Activated naive CD8-positive, alpha-beta T cell (primary cell): ENCODE results near the gene CCDC40.
"Not testable (repeated sequence)": the region's sequence is repeated elsewhere in the genome, so short reads cannot be mapped to it uniquely, and the experiment has no call there.

ENCODE experiments used
- H3K27ac Mint-ChIP-seq: one replicate; pipeline ENCODE4 v1.8.0; 2021; ENCODE audit warnings: mixed read lengths
- H3K27me3 Mint-ChIP-seq: one replicate; pipeline ENCODE4 v1.8.0; 2021; ENCODE audit warnings: mixed read lengths
- H3K36me3 Mint-ChIP-seq: one replicate; pipeline ENCODE4 v1.8.0; 2021; ENCODE audit warnings: mixed read lengths
- H3K4me1 Mint-ChIP-seq: one replicate; pipeline ENCODE4 v1.8.0; 2021; ENCODE audit warnings: low read depth, mixed read lengths
- H3K4me3 Mint-ChIP-seq: one replicate; pipeline ENCODE4 v1.8.0; 2021; ENCODE audit warnings: mild to moderate bottlenecking, mixed read lengths
- H3K9me3 Mint-ChIP-seq: one replicate; pipeline ENCODE4 v1.8.0; 2021; ENCODE audit warnings: low read depth, mixed read lengths

The CCDC40 gene

GRCh38 chr17:79993390-79994227 is 42.8 kb upstream of the CCDC40 start:
- Mint-ChIP-seq H3K9me3 (no peaks in the 10 kb centered on the region), H3K4me3 (peak overlapping the region; percentile 84), H3K27me3 (no peaks in the 10 kb centered on the region), H3K4me1 (peaks cover 54% of the 10 kb centered on the region), H3K36me3 (no peaks in the 10 kb centered on the region), H3K27ac (peak overlapping the region; percentile 75)

DNA sequence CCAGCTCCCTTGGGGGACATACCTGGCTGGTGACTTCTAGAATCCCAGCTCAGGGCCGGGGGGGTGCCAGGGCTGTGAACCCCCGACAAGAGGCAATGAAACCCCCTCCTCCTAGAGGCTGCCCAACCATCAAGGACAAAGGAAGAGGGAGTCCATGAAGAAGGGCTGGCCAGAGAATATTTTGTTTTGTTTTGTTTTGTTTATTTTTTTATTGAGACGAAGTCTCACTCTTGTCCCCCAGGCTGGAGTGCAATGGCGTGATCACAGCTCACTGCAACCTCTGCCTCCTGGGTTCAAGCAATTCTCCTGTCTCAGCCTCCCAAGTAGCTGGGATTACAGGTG is 42.2 kb upstream of the CCDC40 start:
- not testable (repeated sequence) for H3K27me3 Mint-ChIP-seq, H3K36me3 Mint-ChIP-seq, H3K9me3 Mint-ChIP-seq, H3K4me3 Mint-ChIP-seq
- Mint-ChIP-seq H3K27ac (peak overlapping the region; percentile 70), H3K4me1 (peaks cover 55% of the 10 kb centered on the region)

GRCh38 chr17:79994602-79995001 is 41.8 kb upstream of the CCDC40 start:
- Mint-ChIP-seq H3K4me1 (peaks cover 55% of the 10 kb centered on the region), H3K9me3 (no peaks in the 10 kb centered on the region), H3K27ac (no peak overlapping the region), H3K4me3 (no peak overlapping the region), H3K27me3 (no peaks in the 10 kb centered on the region), H3K36me3 (no peaks in the 10 kb centered on the region)

GRCh38 chr17:79995696-79996095 is 40.7 kb upstream of the CCDC40 start:
- Mint-ChIP-seq H3K27ac (peak overlapping the region; percentile 99), H3K27me3 (no peaks in the 10 kb centered on the region), H3K9me3 (no peaks in the 10 kb centered on the region), H3K4me3 (no peak overlapping the region), H3K4me1 (peaks cover 55% of the 10 kb centered on the region), H3K36me3 (no peaks in the 10 kb centered on the region)

- Mint-ChIP-seq H3K4me1 (peaks cover 51% of the 10 kb centered on the region), H3K27ac (peak overlapping the region; percentile 99)
These were observed 40.2 kb upstream of the CCDC40 start for GRCh38 chr17:79996291-79996690.

DNA sequence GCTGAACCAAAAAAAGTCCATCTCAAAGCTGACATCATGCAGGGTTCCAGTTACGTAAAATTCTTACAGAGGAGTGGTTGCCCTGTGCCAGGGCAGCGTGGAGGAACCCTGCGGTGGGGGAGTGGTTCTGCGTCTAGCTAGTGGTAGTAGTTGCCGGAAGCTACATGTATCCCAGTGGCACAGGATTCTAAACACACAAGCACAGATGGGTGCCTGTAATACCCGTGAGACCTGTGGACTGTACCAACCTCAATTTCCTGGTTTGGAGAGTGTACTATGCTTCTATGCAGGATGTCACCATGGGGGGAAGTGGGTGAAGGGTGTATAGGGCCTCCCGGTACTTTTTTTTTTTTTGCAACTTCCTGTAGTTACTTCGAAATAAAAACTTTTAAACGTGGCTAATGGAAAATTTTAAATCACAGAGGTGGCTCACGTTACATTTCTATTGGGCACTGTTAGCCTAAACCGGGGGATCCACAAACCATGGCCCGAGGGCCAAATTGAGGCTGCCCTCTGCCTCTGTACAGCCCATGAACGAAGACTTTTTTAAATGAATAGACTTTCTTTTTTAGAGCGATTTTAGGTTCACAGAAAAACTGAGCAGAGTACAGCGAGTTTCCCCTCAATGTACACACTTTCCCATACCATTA is 39.3 kb upstream of the CCDC40 start:
- no peaks in the 10 kb centered on the region for H3K27me3 Mint-ChIP-seq
- peaks cover 51% of the 10 kb centered on the region for H3K4me1 Mint-ChIP-seq
- no peaks in the 10 kb centered on the region for H3K36me3 Mint-ChIP-seq
- H3K27ac Mint-ChIP-seq, result peak overlapping the region; percentile 99
- H3K4me3 Mint-ChIP-seq, result peak overlapping the region; percentile 78
- no peaks in the 10 kb centered on the region for H3K9me3 Mint-ChIP-seq

More at GRCh38 chr17:79996291-79996690, 40.2 kb upstream of the CCDC40 start:
- Mint-ChIP-seq H3K9me3 (no peaks in the 10 kb centered on the region), H3K27me3 (no peaks in the 10 kb centered on the region), H3K36me3 (no peaks in the 10 kb centered on the region), H3K4me3 (no peak overlapping the region)

DNA sequence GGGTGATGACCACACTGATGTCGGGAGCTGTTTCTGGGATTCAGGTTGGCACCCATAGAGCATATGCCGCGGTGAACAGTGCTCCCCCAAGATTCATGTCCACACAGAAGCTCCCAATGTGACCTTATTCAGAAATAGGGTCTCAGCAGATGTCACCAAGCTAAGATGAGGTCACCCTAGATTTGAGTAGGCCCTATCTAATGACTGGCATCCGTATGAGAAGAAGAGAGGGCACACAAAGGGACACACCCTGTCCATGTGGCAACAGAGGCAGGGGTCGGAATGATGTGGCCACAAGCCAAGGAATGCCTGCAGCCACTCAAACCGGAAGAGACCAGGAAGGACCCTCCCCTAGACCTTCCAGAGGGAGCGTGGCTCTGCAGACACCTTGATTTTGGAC is 36.3 kb upstream of the CCDC40 start:
- no peaks in the 10 kb centered on the region for H3K36me3 Mint-ChIP-seq
- no peaks in the 10 kb centered on the region for H3K27me3 Mint-ChIP-seq
- no peak overlapping the region for H3K4me3 Mint-ChIP-seq
- peaks cover 30% of the 10 kb centered on the region for H3K4me1 Mint-ChIP-seq
- no peak overlapping the region for H3K27ac Mint-ChIP-seq
- H3K9me3 Mint-ChIP-seq, result no peaks in the 10 kb centered on the region

DNA sequence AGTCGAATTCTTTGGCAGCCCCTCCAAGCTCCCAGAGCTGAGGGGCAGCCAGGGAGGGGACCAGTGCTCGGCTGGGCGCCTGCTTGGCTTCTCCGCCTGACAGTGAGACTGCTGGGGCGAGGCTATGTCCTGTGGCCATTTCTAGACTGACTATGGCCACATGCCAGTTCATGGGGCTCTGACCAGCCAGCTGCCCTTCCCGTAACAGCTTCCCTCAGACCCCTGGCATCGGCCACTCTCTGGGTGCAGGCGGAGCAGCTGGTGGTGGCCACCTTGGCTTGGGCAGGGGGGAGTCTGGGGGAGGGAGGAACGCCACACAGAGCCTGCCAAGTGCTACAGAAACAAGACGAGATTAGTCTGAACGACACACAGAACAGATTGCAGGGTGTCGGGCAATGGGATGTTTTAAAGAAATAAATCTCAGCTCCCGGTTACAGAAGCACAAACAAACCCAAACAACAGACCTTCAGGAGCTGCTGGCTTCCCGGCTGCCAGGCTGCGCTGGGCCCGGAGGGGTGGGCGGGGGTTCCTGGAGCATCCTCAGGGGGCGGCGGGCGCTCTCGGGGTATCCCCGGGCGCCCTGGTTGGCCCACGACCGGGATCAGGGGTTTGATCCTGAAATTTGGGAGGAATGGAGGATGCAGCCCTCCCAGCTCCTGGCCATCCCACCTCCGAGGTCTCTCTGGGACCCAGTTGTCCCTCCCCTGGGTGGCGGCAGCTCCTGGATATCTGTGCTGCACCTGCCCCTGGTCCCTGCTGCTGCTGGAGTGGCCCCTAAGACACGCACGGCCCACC is 35.3 kb upstream of the CCDC40 start:
- Mint-ChIP-seq H3K36me3 (no peaks in the 10 kb centered on the region), H3K27me3 (no peaks in the 10 kb centered on the region), H3K9me3 (no peaks in the 10 kb centered on the region), H3K4me1 (peaks cover 27% of the 10 kb centered on the region), H3K4me3 (no peak overlapping the region), H3K27ac (no peak overlapping the region)

GRCh38 chr17:80002070-80002641 is 34.3 kb upstream of the CCDC40 start:
- H3K4me1 Mint-ChIP-seq, result peaks cover 19% of the 10 kb centered on the region
- no peak overlapping the region for H3K4me3 Mint-ChIP-seq
- H3K27me3 Mint-ChIP-seq, result no peaks in the 10 kb centered on the region
- H3K9me3 Mint-ChIP-seq, result no peaks in the 10 kb centered on the region
- no peaks in the 10 kb centered on the region for H3K36me3 Mint-ChIP-seq
- H3K27ac Mint-ChIP-seq, result no peak overlapping the region

DNA sequence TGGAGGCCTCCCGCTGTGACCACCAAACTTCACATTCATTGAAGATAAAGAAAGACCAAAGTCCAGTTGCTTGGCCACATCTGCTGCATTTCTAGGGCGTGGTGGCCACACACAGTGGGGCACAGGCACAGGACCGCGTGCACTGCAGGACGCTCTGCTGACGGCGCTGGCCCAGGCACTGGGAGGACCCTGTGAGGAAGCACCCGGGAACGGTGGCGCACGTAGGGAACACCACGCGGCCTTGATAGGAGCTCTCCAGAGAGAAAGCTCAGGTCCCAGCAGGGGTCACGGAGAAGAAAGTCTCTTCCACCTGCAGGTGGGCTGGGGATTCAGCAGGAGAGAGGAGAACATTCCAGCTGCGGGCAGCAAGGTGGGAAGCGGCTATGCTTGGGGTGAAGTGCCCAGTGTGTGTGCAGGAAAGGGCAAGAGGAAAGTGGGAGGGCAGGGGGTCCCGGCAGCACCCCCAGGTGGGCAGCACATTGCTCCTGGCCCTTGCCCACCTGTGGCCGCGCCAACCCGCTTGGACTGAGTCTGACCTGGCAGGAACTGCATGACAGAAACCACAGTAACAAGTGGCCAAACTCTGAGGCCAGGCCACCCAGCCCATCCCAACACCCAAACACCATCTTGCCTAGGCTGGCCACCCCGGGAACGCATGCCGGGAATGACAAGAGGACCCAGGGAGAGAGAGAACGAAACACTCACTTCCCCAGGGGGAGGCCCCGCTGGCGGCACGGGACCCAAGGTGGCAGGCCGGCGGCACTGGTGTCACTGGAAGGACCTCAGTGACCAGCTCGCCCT is 33.6 kb upstream of the CCDC40 start:
- Mint-ChIP-seq H3K27me3 (no peaks in the 10 kb centered on the region), H3K4me1 (peaks cover 12% of the 10 kb centered on the region), H3K36me3 (no peaks in the 10 kb centered on the region)

GRCh38 chr17:80003969-80004368 is 32.5 kb upstream of the CCDC40 start:
- no peak overlapping the region for H3K4me3 Mint-ChIP-seq
- H3K4me1 Mint-ChIP-seq, result peaks cover 6% of the 10 kb centered on the region
- no peaks in the 10 kb centered on the region for H3K27me3 Mint-ChIP-seq
- H3K36me3 Mint-ChIP-seq, result no peaks in the 10 kb centered on the region
- H3K9me3 Mint-ChIP-seq, result no peaks in the 10 kb centered on the region
- H3K27ac Mint-ChIP-seq, result no peak overlapping the region

More for the DNA sequence above, 33.6 kb upstream of the CCDC40 start:
- Mint-ChIP-seq H3K9me3 (no peaks in the 10 kb centered on the region), H3K4me3 (no peak overlapping the region), H3K27ac (no peak overlapping the region)

DNA sequence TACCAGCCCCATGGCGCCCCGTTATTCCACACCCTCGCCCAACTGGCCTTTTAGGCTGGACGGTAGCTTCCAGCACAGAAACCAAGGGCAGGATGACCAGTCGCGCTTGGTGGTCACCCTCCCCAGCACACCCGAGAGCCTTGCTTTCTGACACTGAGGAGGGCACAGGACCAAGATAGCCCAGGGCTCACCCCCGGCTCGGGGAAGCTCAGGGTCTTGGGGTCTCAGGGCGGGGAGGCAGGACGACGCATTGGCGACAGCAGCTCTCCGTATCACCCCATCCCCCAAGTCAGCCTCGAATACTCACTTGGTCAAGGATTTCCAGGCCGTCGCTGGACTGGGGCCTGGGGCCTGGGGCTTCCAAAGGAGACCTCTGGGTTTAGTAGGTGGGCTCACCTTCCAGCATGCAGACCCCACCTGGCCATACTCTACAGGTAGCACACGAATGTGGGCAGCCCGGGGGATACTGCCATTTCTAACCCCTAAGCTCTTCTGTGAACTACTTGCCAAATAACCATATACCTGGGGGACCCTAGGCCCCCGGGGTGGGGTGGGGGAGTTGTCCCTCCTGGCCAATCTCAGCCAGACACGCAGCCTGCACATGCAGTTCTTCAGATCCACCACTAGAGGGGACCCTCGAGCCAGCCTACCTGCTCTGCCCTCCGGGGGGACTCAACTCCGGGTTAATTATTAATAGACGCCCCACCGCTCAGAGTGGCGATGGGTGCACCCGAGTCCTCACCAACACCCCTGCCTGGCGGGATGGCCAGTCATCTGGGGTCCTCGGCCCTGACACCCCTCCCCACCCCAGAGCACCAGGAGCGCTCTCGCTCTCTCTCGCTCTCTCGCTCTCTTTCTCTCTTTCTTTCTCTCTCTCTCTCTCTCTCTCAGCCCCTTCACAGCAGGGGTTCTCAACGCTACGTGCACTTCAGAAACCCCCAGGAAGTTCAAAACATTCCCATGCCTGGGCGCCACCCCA is 30.8 kb upstream of the CCDC40 start:
- Mint-ChIP-seq H3K27ac (no peak overlapping the region), H3K27me3 (no peaks in the 10 kb centered on the region), H3K9me3 (no peaks in the 10 kb centered on the region), H3K36me3 (no peaks in the 10 kb centered on the region), H3K4me1 (peaks cover 6% of the 10 kb centered on the region), H3K4me3 (peak overlapping the region; percentile 56)

DNA sequence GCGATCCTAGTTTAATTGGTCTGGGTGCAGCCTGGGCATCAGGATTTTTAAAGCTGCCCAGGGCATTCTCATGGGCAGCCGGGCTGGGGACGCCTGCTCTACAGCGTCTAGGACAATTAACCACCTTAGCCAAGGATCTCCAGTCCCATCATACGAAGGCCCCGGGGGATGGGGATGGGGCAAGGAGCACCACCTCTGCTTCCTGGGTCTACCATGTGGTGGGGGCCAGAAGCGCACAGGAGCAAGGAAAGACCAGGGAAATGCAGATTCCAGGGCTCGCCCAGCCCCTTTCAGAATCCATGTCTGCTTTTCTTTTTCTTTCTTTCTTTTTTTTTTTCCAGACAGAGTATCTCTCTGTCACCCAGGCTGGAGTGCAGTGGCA is 30.1 kb upstream of the CCDC40 start:
- Mint-ChIP-seq H3K36me3 (no peaks in the 10 kb centered on the region), H3K27ac (no peak overlapping the region), H3K4me1 (peaks cover 6% of the 10 kb centered on the region), H3K4me3 (peak overlapping the region; percentile 56), H3K27me3 (no peaks in the 10 kb centered on the region), H3K9me3 (no peaks in the 10 kb centered on the region)
